ENCODE data around the gene IGFBP2.
"Not testable (repeated sequence)": the region's sequence is repeated elsewhere in the genome, so short reads cannot be mapped to it uniquely, and the experiment has no call there.

The IGFBP2 gene, protein sequence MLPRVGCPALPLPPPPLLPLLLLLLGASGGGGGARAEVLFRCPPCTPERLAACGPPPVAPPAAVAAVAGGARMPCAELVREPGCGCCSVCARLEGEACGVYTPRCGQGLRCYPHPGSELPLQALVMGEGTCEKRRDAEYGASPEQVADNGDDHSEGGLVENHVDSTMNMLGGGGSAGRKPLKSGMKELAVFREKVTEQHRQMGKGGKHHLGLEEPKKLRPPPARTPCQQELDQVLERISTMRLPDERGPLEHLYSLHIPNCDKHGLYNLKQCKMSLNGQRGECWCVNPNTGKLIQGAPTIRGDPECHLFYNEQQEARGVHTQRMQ

DNA sequence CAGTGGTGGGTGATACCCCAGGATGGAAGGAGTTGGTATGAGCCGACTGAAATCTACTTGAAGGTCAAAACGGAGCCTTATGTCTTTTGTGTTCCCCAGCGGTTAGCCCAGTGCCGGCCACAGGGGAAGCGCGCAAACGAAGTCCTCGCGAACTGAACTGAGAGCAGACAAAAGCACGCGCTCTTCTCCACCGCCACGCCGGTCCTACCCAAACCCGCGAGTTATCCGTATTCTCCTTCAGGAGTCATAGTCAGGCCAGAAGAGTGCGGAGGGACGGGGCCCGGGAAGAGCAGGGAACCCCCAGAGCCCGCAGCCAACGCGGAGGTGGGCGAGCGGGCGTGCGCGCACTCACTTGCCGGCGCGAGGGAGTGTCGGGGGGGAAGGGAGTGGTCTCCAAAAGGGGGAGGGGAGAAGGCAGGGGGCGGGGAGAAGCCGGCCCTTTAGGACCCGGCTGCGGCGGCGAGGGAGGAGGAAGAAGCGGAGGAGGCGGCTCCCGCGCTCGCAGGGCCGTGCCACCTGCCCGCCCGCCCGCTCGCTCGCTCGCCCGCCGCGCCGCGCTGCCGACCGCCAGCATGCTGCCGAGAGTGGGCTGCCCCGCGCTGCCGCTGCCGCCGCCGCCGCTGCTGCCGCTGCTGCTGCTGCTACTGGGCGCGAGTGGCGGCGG lies at the start of gene IGFBP2:
Gene IGFBP2, plus strand, starts transcription at position 469 of the 664 bp plus-strand sequence. Its CDS starts 104 bp downstream, at position 573.
- DNase-seq (ENCODE audit: low read depth): peak; percentile 53

DNA sequence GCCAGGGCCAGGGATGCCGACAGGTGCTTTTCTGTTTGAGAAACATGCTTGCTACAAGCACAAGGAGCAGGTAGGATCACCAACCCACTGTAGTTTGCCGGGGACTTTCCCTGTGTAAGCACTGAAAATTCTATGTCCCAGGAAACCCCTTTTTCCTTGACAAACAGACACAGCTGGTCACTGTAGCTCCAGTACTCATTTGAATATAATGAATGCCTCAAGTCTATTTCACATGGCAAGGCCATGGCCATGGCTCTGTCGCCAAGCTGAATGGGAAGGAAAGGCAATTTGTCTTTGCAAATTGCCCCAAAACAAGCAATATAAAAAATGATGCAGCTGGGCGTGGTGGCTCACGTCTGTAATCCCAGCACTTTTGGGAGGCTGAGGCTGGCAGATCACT lies 49.6 kb upstream of the IGFBP2 start:
- no peak for DNase-seq (ENCODE audit: low read depth)

DNA sequence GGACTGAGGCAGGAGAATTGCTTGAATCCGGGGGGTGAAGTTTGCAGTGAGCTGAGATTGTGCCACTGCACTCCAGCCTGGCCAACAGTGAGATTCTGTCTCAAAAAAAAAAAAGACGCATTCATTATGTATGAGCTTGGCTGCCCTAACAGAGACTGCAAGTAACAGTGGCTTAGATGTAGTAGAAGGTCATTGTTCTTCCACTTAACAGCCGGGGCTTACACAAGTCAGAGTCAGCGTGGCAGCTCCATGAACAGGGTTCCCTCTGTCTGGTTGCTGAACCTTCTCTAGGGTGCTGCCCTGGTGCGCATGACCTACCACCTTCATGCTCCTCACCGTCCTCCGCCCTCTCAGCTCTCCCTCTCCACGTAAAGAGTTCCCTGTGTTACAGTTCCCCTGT lies 49.1 kb upstream of the IGFBP2 start:
- DNase-seq (ENCODE audit: low read depth): no peak

DNA sequence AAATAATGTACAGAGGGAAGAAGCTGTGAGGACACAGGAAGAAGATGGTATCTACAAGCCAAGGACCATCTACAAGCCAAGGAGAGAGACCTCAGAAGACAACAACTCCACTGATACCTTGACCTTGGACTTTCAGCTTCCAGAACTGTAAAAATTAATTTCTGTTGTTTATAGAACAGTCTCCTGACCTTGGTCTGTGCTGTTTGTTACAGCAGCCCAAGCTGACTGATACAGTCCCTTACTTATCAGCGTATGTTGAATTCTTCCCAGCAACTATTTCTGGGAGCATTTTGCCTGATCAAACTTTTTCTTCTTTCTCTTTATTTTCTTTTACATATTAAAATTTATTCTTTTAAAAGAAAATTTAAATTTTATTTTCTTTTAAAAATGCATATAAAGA lies 47.8 kb upstream of the IGFBP2 start:
- no peak for DNase-seq (ENCODE audit: low read depth)

DNA sequence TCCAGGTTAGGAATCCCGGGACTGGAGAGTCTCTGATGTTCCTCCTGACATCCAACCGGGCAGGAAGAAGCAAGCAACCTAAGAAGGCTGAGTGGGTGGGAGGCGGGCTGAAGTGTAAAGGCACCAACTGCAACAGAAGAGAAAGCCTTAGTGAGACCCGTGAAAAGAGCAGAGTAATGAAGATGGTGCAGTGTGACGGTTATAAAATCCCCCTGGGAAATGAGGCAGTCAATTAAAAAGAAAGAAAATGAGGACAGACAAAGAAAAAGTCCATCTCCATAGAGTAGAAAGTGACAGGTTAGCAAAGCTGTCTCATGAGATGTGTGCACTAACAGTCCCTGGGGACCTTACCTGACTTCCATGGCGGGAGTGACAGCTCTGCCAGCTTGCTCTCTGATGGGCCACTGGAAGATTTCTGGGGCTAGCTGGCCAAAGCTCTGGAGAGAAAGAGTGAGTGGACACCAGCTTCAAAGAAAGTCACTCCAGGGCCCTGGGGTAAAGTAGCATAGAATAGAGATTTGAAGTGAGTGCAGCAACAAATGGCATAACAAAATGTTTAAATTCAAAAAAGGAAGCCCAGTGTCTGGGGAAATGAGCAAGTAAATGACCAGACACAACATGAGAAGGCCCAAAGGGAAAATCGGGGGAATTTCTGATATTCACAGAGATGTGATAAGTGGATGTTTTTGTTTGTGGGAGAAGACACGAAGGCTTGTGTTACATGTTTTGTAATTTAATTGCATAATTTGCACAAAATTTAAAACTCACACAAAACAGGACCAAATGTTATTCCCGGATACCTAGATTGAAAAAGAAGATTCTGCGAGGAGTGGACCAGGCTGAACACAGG lies 44.1 kb upstream of the IGFBP2 start:
- DNase-seq (ENCODE audit: low read depth): no peak

DNA sequence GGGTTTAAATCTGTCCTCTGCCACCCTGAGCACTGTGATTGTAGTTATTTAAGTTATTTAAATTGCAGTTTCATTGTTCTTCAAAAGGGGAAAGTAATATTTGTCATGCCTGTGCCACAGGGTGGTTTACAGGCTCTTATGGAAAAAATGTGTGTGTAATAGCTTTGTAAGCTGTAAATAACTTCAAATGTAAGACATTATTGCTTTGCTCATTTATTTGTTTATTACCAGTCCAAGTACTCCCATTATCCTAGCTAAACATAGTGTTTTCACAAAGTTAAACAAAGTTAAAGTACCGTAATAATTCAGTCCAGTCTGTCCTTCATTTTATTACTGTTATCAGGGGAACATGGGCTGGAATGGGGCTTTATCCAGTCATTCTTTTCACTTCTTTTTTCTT lies 43.4 kb upstream of the IGFBP2 start:
- no peak for DNase-seq (ENCODE audit: low read depth)

DNA sequence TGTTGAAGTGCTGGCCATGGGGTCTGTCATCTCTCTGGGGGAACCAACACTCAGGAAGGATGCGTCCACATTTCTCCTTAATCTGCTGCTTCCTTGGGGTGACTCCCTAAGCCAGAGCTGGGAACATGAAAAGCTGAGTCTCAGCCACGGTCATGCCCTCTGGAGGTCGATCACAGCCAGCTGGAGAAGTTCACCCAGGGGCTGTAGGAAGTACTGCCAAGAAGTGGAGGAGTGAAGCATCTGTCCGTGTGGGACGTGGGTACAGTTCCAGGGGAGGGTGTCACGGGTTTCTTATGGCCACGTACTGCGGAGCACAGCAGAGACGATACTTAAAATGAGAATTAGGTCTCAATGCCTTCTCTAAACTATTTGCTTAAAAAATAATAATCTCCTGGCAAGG lies 42.4 kb upstream of the IGFBP2 start:
- no peak for DNase-seq (ENCODE audit: low read depth)

DNA sequence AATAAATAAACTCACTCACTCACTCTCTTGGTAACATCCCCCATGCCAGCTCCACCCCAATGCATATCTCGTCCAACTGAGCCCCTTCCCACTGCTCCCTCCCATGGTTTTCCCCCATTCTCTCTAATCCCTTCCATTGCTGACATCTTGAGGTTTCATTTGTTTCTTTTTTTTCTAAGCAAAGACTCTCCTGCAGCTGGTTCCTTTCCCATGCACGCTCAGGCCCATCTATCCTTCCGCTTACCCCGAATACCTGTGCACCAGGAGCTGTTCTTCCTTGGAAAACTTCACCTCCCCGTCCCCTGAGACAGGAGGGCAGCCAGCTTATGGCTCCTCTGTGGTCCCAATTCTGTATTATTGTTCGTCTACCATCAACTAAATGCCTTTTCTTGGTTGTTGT lies 41.7 kb upstream of the IGFBP2 start:
- DNase-seq (ENCODE audit: low read depth): no peak

DNA sequence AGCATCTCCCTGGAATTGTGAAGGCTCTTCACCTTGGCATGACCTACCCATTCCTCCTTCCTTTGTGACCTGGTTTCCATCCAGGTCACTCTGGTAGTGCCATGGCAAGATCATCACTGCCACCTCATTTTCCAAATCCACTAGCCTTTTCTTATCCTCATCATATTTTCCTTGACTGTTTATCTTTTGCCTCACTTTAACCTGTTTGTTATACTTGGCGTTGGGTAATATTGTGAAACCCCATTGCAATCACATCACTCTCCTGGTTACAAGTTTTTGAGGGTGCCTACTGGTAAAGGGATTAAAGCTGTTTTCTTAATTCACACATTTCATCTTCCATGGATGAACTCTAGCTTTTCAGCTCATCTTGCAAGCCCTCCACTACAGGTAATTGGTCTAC lies 39.1 kb upstream of the IGFBP2 start:
- DNase-seq (ENCODE audit: low read depth): no peak

DNA sequence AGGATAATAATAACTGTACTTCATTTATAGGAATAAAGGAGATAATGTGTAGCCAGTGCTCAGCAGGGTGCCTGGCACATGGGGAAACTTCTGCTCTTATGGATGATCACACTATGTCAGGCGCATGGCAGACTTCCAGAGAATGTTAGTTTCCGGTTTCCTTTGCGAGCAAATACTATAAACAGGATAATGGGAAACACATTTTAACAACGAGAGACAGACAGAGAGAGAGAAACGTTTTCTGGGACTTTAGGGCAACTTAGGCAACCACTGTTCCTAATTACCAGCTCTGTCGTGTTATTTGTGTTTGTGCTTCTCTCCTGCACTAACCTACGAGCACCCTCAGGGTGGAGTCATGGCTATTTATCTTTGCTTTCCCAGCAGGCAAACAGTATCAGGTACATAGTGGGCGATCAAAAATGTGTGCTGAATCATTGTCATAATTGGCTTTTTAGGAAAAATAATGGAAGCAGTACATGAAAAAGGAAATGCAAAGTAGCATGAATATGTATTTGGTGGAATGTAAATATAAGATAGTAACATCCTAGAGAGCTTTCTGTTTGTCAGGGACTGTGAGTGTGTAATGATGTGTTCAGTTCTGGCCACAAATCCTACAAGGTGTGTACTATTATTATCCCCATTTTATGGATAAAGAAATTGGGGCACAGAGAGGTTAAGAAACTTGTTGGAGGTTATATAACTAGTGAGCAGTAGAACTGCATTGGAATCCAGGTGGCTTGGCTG lies 36.8 kb upstream of the IGFBP2 start:
- peak; percentile 86 for DNase-seq (ENCODE audit: low read depth)

DNA sequence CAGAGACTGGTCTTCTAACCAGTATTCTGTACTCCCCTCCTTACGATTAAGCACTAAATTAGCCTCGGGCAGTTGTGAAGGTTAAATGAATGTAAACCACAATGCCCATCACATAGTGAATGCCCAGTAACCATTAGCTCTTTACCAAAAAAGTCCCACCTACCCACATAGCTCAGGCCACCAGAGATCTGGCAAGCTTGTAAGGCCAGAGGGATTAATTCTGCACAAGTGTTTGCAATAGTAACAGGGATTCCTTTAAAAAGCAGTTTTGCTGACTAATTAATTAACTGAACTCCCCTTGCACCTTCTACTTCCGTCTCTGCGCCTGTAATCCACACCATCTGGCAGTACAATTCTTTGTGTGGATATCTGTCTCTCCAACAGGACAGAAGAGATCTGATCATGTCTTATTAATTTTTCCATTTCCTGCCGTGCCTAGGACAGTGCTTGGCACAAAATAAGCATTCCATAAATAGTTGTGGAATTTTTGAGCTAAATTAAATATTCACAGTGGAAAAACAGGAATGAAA lies 36.2 kb upstream of the IGFBP2 start:
- DNase-seq (ENCODE audit: low read depth): no peak

DNA sequence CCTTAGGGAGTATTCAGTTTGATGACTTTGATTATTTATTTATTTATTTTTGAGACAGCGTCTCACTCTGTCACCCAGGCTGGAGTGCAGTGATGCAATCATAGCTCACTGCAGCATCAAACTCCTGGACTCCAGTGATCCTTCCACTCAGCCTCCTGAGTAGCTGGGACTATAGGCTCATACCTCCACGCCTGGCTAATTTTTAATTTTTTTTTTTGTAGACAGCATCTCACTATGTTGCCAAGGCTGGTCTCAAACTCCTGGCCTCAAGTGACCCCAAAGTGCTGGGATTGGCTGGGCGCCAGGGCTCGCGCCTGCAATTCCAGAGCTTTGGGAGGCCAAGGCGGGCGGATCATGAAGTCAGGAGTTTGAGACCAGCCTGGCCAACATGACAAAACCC lies 35.4 kb upstream of the IGFBP2 start:
- DNase-seq (ENCODE audit: low read depth): not testable (repeated sequence)

DNA sequence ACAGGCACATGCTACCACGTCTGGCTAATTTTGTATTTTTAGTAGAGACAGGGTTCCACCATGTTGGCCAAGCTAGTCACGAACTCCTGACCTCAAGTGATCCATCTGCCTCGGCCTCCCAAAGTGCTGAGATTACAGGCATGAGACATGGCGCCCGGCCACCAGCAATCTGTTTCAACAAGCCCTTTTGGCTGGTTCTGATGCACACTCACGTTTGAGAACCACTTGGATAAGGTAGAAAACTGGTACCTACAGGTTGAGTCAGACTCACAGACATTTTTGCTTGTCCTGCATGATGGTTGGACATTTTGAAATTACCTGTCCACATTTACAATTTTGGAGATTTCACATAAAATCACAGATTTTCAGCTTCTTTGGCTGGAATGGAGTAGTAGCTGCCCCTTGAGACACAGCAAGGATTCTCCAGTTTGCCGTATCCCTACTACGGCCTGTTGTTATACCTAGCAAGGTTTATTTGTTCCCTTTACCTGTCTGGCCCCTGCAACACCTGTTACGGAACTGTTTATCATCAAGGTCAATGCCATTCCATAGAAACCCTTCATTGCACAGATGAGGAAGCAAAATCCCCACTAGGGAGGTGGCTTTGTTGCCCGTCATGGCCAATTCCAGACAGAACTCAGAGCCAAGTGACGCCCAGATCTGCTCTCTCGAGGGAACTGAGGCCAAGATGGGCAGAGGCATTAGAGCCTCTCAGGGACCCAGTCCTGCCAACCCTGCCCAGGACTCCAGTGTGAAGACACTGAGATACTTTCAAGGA lies 31.4 kb upstream of the IGFBP2 start:
- no peak for DNase-seq (ENCODE audit: low read depth)

DNA sequence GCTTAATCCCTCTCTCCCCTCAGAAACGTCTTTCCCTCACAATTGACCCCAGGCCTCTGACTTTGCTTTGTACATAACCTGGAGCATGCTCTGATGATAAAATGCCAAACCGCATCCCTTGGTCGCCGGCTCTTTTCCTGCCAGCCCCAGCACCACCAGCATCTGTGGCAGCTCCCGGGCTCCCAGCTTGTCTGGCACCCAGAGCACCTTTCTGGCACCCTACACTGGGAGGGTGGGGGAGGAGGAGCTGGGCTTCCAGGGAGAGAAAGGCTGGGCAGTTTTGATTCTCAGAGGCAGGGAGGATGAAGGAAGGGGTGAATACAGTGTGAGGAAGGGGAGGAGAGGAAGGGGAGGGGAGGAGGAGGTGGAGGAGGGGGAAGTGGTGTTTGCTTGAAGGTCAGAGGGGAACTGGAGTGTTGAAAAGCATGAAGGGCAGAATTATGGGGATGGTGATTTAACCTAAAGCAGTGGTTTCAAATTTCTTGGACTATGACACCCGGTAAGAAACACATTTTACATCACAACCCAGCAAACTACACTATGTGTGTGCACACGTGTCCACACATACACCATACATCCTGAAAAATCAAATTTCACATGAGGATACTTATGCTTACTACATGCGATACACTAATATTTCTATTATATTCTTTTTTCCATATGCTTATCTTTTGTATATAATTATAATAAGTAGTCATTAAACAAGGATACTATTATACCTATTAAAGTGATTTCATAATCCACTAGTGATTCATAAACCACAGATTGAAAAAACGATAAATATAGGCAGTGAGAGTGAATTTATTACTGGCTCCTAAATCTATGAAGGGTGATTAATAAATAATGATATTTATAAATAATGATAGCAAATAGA lies 30.0 kb upstream of the IGFBP2 start:
- DNase-seq (ENCODE audit: low read depth): no peak

DNA sequence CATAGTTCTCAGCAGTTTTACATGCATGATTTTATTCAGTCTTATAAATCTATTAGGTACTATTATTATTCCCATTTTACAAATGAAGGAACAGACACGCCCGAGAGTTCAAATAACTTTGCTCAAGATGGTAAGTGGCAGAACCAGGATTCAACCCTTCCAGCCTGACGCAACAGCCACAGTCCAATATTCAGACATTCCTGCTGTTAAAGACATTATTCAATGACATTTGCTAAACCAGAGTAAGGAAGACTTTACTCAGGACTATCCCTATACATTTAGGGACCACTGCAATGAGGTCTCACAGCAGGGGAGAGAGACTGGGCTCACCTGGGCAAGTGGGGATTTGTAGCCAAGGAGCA lies 29.4 kb upstream of the IGFBP2 start:
- no peak for DNase-seq (ENCODE audit: low read depth)

DNA sequence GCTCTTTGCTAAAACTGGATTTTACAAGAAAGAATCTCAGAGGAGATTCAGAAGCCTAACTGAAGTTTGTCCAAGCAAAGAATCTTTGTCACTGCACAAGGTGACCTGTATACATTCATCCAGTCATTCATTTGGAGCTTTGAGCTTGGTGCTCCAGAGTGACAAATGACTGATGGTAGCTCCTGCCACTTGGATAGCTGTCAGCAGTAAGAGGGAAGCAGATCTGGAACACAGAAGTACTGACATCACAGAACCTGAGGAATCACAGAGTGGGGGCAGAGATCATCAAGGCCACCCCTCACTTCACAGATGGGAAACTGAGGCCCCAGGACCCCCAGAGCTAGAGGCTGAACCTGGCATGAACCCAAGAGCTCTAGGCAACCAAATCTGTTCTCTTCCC lies 28.8 kb upstream of the IGFBP2 start:
- no peak for DNase-seq (ENCODE audit: low read depth)

DNA sequence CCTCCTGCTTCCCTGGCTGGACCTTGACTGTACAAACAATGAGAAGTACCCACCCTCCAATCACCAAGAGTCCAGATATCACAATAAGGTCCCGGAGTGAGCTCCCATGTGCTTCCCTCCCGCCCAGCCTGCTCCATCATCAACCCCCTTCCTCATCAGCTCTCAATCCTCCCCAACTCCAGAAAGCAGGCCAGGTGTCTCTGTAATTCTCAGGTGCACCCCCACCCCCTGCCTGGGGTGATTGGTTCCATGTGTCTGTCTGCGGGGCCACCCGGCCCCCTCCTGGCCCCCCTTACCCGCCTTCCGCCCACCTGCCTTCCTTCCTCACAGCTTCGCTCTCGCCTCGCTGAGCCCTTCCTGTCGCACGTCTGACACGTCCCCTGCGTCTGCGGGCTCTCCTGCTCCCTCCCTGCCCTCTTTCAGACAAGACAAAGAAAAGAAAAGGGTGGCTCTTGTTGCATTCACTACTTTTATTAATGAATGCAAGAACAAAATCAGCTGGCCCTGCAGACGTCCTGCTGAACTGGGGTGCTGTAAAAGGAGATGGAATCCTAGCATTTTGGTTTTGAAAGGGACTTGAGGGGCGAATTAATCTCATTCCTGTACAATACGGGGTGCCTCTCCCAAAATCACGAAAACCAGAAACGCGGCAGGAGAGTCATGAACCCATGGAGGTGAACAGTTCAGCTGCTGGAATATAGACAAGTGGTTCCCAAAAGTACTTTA lies 26.5 kb upstream of the IGFBP2 start:
- no peak for DNase-seq (ENCODE audit: low read depth)

DNA sequence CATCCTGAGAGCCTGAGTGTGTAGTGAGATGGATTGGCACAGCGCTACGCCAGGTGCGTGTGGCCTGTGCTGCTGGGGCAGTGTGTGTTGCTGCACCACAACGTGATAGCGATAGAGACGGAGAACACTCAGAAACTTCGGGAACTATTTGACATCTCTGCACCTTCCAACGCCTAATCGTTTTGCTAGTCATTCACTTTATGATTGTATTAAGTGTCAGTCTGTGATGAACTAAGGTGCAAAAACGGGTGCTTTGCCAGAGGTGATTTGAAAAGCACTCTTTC lies 26.0 kb upstream of the IGFBP2 start:
- no peak for DNase-seq (ENCODE audit: low read depth)

DNA sequence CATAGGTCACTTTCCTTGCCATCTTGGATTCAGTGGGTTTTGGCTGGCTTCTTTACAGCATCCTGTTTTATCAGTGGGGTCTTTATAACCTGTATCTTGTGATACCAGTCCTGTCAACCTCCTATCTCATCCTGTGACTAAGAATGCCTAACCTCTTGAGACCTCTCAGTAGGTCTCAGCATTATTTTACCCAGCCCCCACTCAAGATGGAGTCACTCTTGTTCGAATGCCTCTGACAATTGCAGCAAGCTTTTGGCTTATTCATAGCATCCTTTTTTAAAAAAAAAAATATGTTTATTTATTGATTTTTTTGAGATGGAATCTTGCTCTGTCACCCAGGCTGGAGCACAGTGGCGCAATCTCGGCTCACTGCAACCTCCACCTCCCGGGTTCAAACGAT lies 24.7 kb upstream of the IGFBP2 start:
- no peak for DNase-seq (ENCODE audit: low read depth)
